Measurements from ENCODE around the gene UBE2U. TPM values are rescaled to one million over a fixed set of nuclear protein-coding genes. Genes with fewer than 3 reads are reported as not detected.

The UBE2U gene
- total and polyA plus RNA-seq, 2 of the 8 experiments (the other 6 are each of a cell fraction or from before 2014, with no cell fraction given) = not detected

DNA sequence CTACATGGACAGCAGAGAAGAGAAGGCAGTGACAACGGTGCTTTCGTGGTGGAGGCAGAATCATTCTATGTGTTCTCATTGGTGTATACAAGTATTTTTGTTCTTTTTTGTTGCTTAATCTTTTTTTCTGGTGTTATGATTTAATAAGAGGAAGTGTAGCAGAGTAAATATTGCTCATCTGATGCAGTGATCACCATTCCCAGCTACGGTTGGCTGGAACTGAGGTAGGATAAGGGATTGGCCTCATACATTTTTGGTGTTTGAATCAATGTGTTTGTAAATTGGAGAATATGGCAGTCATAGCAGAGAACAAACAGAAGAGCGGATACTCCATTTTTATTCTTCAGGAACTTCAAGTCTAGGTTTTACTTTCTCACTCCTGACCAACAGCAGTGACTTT is 76.6 kb downstream of the UBE2U start:
- POLR2A ChIA-PET (ENCODE audit: partially characterized antibody) = no interaction called here
- no peak for TF ChIP-seq CTBP2 (IDR thresholded peaks at IDR 0.05; ENCODE audit: borderline replicate concordance, insufficient read depth, insufficient read length, low read length)
- TF ChIP-seq RNF2 (IDR thresholded peaks at IDR 0.05; ENCODE audit: borderline replicate concordance, low read depth, low read length, missing control alignments, poor library complexity, severe bottlenecking) = no peak
- no peak for TF ChIP-seq MAFK (IDR thresholded peaks at IDR 0.05; ENCODE audit: low read depth, low read length)
- TF ChIP-seq NRF1 (IDR thresholded peaks at IDR 0.05; ENCODE audit: low read depth, low read length) = no peak
- TF ChIP-seq, protein P1, sequence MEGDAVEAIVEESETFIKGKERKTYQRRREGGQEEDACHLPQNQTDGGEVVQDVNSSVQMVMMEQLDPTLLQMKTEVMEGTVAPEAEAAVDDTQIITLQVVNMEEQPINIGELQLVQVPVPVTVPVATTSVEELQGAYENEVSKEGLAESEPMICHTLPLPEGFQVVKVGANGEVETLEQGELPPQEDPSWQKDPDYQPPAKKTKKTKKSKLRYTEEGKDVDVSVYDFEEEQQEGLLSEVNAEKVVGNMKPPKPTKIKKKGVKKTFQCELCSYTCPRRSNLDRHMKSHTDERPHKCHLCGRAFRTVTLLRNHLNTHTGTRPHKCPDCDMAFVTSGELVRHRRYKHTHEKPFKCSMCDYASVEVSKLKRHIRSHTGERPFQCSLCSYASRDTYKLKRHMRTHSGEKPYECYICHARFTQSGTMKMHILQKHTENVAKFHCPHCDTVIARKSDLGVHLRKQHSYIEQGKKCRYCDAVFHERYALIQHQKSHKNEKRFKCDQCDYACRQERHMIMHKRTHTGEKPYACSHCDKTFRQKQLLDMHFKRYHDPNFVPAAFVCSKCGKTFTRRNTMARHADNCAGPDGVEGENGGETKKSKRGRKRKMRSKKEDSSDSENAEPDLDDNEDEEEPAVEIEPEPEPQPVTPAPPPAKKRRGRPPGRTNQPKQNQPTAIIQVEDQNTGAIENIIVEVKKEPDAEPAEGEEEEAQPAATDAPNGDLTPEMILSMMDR (IDR thresholded peaks at IDR 0.05; ENCODE audit: control extremely low read depth in 1 of 3, insufficient read depth in 1 of 3, low read depth in 1 of 3, low read length in 3 of 3) = no peak
- TF ChIP-seq JUND (IDR thresholded peaks at IDR 0.05; ENCODE audit: low read length) = no peak
- no peak for TF ChIP-seq YY1 (IDR thresholded peaks at IDR 0.05; ENCODE audit: low read depth, low read length)
- no peak for TF ChIP-seq JUN (IDR thresholded peaks at IDR 0.05; ENCODE audit: low read depth, low read length)
- TF ChIP-seq TEAD4 (IDR thresholded peaks at IDR 0.05; ENCODE audit: low read depth, low read length) = no peak
- no peak for TF ChIP-seq GABPA (IDR thresholded peaks at IDR 0.05; ENCODE audit: borderline replicate concordance, insufficient read depth, low read length)
- TF ChIP-seq POLR2AphosphoS5 (IDR thresholded peaks at IDR 0.05; ENCODE audit: low read depth, low read length) = no peak
- no peak for TF ChIP-seq ZNF274 (IDR thresholded peaks at IDR 0.05; ENCODE audit: borderline replicate concordance, extremely low read depth, low read length)

More for the DNA sequence above, 76.6 kb downstream of the UBE2U start:
- Histone ChIP-seq H2BK12ac (ENCODE audit: low read depth, low read length) (no peak overlapping the region), H2BK20ac (ENCODE audit: low read length) (no peak overlapping the region), H4K20me1 (replicated peaks in 1 of 2; ENCODE audit: control insufficient read depth in 1 of 2, insufficient read depth in 2 of 2, low read length in 2 of 2) (no peaks in the 10 kb centered on the region), H2BK15ac (ENCODE audit: low read length) (no peak overlapping the region), H4K5ac (ENCODE audit: insufficient read length, low read depth, low read length) (no peak overlapping the region), H3K79me1 (ENCODE audit: low read depth, low read length) (no peaks in the 10 kb centered on the region), H3K56ac (replicated peaks; ENCODE audit: insufficient read length, low read depth, low read length) (no peak overlapping the region), H3K4me3 (ENCODE audit: extremely low read depth in 1 of 4, insufficient read depth in 2 of 4, low read depth in 3 of 4, low read length in 4 of 4) (no peak overlapping the region), H2BK120ac (replicated peaks; ENCODE audit: low read depth, low read length) (no peak overlapping the region), H3K27me3 (replicated peaks in 1 of 4; ENCODE audit: control insufficient read depth in 3 of 4, extremely low read depth in 1 of 4, insufficient read depth in 3 of 4, low read length in 3 of 4) (no peaks in the 10 kb centered on the region), H3K18ac (ENCODE audit: extremely low read depth, low read length) (no peak overlapping the region), H3K4me1 (replicated peaks in 1 of 4; ENCODE audit: control insufficient read depth in 3 of 4, insufficient read depth in 4 of 4, low read length in 3 of 4) (peaks cover 0 to 3% (median 0%) of the 10 kb centered on the region in 4 experiments; a peak in 2 of 7 replicates), H3K23me2 (ENCODE audit: low read depth, low read length) (no peaks in the 10 kb centered on the region; the same call in 1 of the 2 replicates), H2BK5ac (ENCODE audit: low read depth, low read length) (no peak overlapping the region), H3K9ac (replicated peaks in 1 of 4; ENCODE audit: extremely low read depth in 1 of 4, low read depth in 3 of 4, low read length in 3 of 4) (no peak overlapping the region), H3K4ac (replicated peaks; ENCODE audit: insufficient read length, low read depth, low read length) (no peak overlapping the region), H3K9me3 (ENCODE audit: insufficient read depth in 2 of 2, low read depth in 1 of 2, low read length in 1 of 2) (no peaks in the 10 kb centered on the region), H2AFZ (ENCODE audit: low read length) (no peak overlapping the region), H3K14ac (ENCODE audit: insufficient read length) (no peak overlapping the region), H4K8ac (ENCODE audit: extremely low read depth, insufficient read depth, low read length) (no peak overlapping the region), H3K27ac (ENCODE audit: low read depth, low read length) (no peak overlapping the region), H3K36me3 (ENCODE audit: control insufficient read depth in 2 of 4, insufficient read depth in 4 of 4, low read length in 3 of 4) (no peaks in the 10 kb centered on the region), H4K91ac (replicated peaks; ENCODE audit: insufficient read length, low read length) (no peak overlapping the region), H3K4me2 (ENCODE audit: insufficient read depth in 1 of 2, low read depth in 2 of 2, low read length in 2 of 2) (no peak overlapping the region), H2AK5ac (ENCODE audit: low read depth, low read length) (no peak overlapping the region), H3K23ac (ENCODE audit: insufficient read length) (no peak overlapping the region), H3K79me2 (ENCODE audit: control insufficient read depth in 1 of 2, insufficient read depth in 2 of 2, low read length in 2 of 2) (no peaks in the 10 kb centered on the region)
- CTCF ChIA-PET (ENCODE audit: partially characterized antibody) = interaction anchor here (1.3 to 1.5 kb wide), 2 partner anchors 374 to 396 kb away, joined by 3 to 4 read pairs; no protein-coding TSS in a partner anchor
- WGBS, 2 experiments (ENCODE audit: extremely low coverage in 1 of 2, insufficient coverage in 1 of 2, insufficient read length in 1 of 2, insufficient replicate concordance in 2 of 2, low coverage in 1 of 2, low lambda C conversion rate in 2 of 2, missing lambda C conversion rate in 1 of 2) = 93% methylated on average over 4 of the region's 4 CpGs; no CpG with 5 or more reads in 1 of the 2 experiments
- FAIRE-seq = no peak
- DNase-seq (ENCODE audit: low read depth in 1 of 2, low spot score in 2 of 2) = no peak
